OCI-LY3 (cell line): ENCODE measurements around the gene DYRK1B.

ENCODE experiments used
- H2AFZ ChIP-seq: fragments of 200-600, 300-600 bp; shearing (Covaris generic); 2 replicates; pipeline ENCODE4 v1.6.0; 2014; ENCODE audit warnings: antibody characterized with exemption, low read depth, low read length
- H3K27ac ChIP-seq: fragments of 200-600, 300-600 bp; sonication (generic); 2 replicates; pipeline ENCODE4 v1.5.1; 2014; ENCODE audit warnings: mild to moderate bottlenecking, low read length, moderate library complexity, mixed read lengths
- H3K27me3 ChIP-seq: fragments of 200-600, 300-600 bp; sonication (generic); 2 replicates; pipeline ENCODE4 v1.6.1; 2014; ENCODE audit warnings: low read depth, low read length, mixed read lengths
- H3K36me3 ChIP-seq: fragments of 200-600, 300-600 bp; sonication (generic); replicated peaks from 2 replicates; pipeline ENCODE3; 2014; ENCODE audit warnings: low read depth, low read length, mixed read lengths
- H3K4me1 ChIP-seq: fragments of 300-600, 200-600 bp; sonication (generic); 2 replicates; pipeline ENCODE4 v1.6.1; 2014; ENCODE audit warnings: low read length, mixed read lengths
- H3K4me2 ChIP-seq: fragments of 200-600, 300-600 bp; sonication (generic); 2 replicates; pipeline ENCODE4 v1.6.1; 2014; ENCODE audit warnings: low read length, mixed read lengths
- H3K4me3 ChIP-seq: fragments of 300-600, 200-600 bp; sonication (generic); 2 replicates; pipeline ENCODE4 v1.5.1; 2014; ENCODE audit warnings: antibody characterized with exemption, mild to moderate bottlenecking, low read length, moderate library complexity
- H3K79me2 ChIP-seq: fragments of 300-600, 200-600 bp; shearing (Covaris generic); 2 replicates; pipeline ENCODE4 v1.6.1; 2014; ENCODE audit warnings: mild to moderate bottlenecking, low read length, mixed read lengths
- H3K9ac ChIP-seq: fragments of 300-600, 200-600 bp; shearing (Covaris generic); 2 replicates; pipeline ENCODE4 v1.6.0; 2014; ENCODE audit warnings: mild to moderate bottlenecking, low read length, moderate library complexity
- H3K9me3 ChIP-seq: fragments of 200-600, 300-600 bp; shearing (Covaris generic); 2 replicates; pipeline ENCODE4 v1.6.1; 2014; ENCODE audit warnings: low read length, mixed read lengths; ENCODE audit not compliant: insufficient read depth
- H4K20me1 ChIP-seq: fragments of 200-600, 300-600 bp; sonication (generic); 2 replicates; pipeline ENCODE4 v1.6.1; 2016; ENCODE audit warnings: low read length, mixed read lengths; ENCODE audit not compliant: insufficient read depth
- EZH2phosphoT487 ChIP-seq: fragments of 200-600 bp; shearing (Covaris generic); IDR thresholded peaks from 2 replicates; pipeline ENCODE4 v1.6.1; 2018; ENCODE audit warnings: antibody characterized with exemption, mixed run types, low read depth
- TF ChIP-seq, protein P1 (sequence below): fragments of 200-600, 300-600 bp; sonication (generic); IDR thresholded peaks from 2 replicates; pipeline ENCODE4 v1.5.1; 2014; ENCODE audit warnings: antibody characterized with exemption, low read length, low read depth

Gene DYRK1B

GRCh38 chr19:39832341-39833083 is 1.4 kb downstream of the DYRK1B start:
- Histone ChIP-seq H4K20me1 (no peaks in the 10 kb centered on the region), H3K36me3 (peaks cover 71% of the 10 kb centered on the region), H3K4me1 (peaks cover 6% of the 10 kb centered on the region), H3K27me3 (no peaks in the 10 kb centered on the region), H2AFZ (no peak overlapping the region), H3K9ac (no peak overlapping the region), H3K4me2 (no peak overlapping the region; the same call in 1 of the 2 replicates), H3K27ac (no peak overlapping the region), H3K4me3 (peak overlapping the region; percentile 85; the same call in 1 of the 2 replicates), H3K9me3 (no peaks in the 10 kb centered on the region), H3K79me2 (peaks cover 17% of the 10 kb centered on the region)
- no peak for TF ChIP-seq EZH2phosphoT487
- TF ChIP-seq, protein P1, sequence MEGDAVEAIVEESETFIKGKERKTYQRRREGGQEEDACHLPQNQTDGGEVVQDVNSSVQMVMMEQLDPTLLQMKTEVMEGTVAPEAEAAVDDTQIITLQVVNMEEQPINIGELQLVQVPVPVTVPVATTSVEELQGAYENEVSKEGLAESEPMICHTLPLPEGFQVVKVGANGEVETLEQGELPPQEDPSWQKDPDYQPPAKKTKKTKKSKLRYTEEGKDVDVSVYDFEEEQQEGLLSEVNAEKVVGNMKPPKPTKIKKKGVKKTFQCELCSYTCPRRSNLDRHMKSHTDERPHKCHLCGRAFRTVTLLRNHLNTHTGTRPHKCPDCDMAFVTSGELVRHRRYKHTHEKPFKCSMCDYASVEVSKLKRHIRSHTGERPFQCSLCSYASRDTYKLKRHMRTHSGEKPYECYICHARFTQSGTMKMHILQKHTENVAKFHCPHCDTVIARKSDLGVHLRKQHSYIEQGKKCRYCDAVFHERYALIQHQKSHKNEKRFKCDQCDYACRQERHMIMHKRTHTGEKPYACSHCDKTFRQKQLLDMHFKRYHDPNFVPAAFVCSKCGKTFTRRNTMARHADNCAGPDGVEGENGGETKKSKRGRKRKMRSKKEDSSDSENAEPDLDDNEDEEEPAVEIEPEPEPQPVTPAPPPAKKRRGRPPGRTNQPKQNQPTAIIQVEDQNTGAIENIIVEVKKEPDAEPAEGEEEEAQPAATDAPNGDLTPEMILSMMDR = no peak

GRCh38 chr19:39831679-39832078 is 2.3 kb downstream of the DYRK1B start:
- Histone ChIP-seq H3K4me1 (peaks cover 6% of the 10 kb centered on the region), H3K36me3 (peaks cover 68% of the 10 kb centered on the region), H3K27me3 (no peaks in the 10 kb centered on the region), H3K4me2 (no peak overlapping the region), H2AFZ (no peak overlapping the region), H4K20me1 (no peaks in the 10 kb centered on the region), H3K27ac (no peak overlapping the region), H3K79me2 (peaks cover 17% of the 10 kb centered on the region), H3K9me3 (no peaks in the 10 kb centered on the region), H3K4me3 (no peak overlapping the region), H3K9ac (no peak overlapping the region)
- TF ChIP-seq, protein P1 = no peak
- no peak for TF ChIP-seq EZH2phosphoT487

DNA sequence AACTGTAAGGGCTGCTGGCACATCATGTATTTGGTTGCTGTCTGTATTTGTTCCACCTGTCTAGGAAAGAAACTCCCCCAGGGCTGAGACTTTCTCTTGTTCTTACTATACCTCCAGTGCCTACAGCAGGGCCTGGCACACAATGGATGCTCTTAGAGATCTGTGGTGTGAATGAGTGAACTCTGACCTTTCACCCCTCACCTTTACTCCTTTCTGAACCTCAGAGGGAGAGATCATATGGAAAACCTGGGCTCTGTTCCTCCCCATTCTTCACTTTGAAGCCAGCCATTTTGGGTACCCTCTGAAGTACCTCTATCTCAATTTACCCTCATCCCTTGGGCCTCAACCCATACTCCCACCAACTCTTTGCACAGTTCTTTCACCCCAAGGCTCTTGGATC is 3.1 kb downstream of the DYRK1B start:
- H3K4me2 ChIP-seq = no peak overlapping the region
- H3K27me3 ChIP-seq = no peaks in the 10 kb centered on the region
- H2AFZ ChIP-seq = no peak overlapping the region
- H3K36me3 ChIP-seq = peaks cover 65% of the 10 kb centered on the region
- no peak overlapping the region for H3K27ac ChIP-seq
- H3K9me3 ChIP-seq = no peaks in the 10 kb centered on the region
- peaks cover 17% of the 10 kb centered on the region for H3K79me2 ChIP-seq
- H3K4me1 ChIP-seq = peaks cover 6% of the 10 kb centered on the region
- H3K9ac ChIP-seq = no peak overlapping the region
- H3K4me3 ChIP-seq = no peak overlapping the region
- TF ChIP-seq, protein P1 = no peak
- no peaks in the 10 kb centered on the region for H4K20me1 ChIP-seq

DNA sequence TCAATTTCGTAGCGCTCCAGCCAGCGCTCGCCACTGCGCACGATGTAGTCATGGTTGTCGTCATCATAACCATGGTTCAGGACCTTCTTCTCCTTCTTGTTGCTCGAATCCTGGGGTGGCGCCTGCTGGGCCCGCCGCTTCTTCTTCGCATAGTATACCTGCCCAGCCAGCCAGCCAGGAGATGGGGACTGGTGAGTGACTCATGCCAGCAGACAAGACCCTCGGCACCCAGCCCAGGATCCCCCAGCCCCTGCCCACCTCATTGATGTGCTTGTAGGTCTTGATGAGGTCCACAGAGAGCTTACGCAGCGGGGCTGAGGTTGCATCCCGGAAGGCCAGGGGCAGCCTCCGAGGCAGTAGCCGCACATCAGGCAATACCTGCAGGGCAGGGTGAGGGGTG is 3.6 kb downstream of the DYRK1B start:
- Histone ChIP-seq H3K27me3 (no peaks in the 10 kb centered on the region), H3K9me3 (no peaks in the 10 kb centered on the region), H3K9ac (no peak overlapping the region), H3K4me3 (no peak overlapping the region), H3K79me2 (peaks cover 17% of the 10 kb centered on the region), H2AFZ (no peak overlapping the region), H3K27ac (no peak overlapping the region), H3K4me1 (peaks cover 6% of the 10 kb centered on the region), H3K4me2 (no peak overlapping the region), H3K36me3 (peaks cover 65% of the 10 kb centered on the region), H4K20me1 (no peaks in the 10 kb centered on the region)
- no peak for TF ChIP-seq EZH2phosphoT487
- TF ChIP-seq, protein P1 = no peak
